Neural progenitor cell (in vitro differentiated cells): Measurements from ENCODE around the gene RGCC. TPM values are rescaled to one million over a fixed set of nuclear protein-coding genes. Genes with fewer than 3 reads are reported as not detected.

Experiments
- DNase-seq: peaks from one replicate; pipeline ENCODE4 v3.0.0-alpha.2; 2016; ENCODE audit warnings: low spot score
- H2AFZ ChIP-seq: fragments of 200-600 bp; sonication (generic); replicated peaks from 2 replicates; pipeline ENCODE4 v1.6.1; 2016; ENCODE audit warnings: antibody characterized with exemption
- H3F3A ChIP-seq: fragments of 200-600 bp; sonication (generic); 2 replicates; pipeline ENCODE4 v1.6.1; 2016; ENCODE audit warnings: antibody characterized with exemption, low read depth
- H3K27ac ChIP-seq: fragments of 200-600 bp; sonication (generic); 2 replicates; pipeline ENCODE4 v1.5.1; 2016; ENCODE audit warnings: mild to moderate bottlenecking
- H3K27me3 ChIP-seq: fragments of 200-600 bp; sonication (generic); 2 replicates; pipeline ENCODE4 v1.6.1; 2016; ENCODE audit warnings: mild to moderate bottlenecking, moderate library complexity
- H3K36me3 ChIP-seq: fragments of 200-600 bp; sonication (generic); 2 replicates; pipeline ENCODE4 v1.5.1; 2016
- H3K4me1 ChIP-seq: fragments of 200-600 bp; sonication (generic); 2 replicates; pipeline ENCODE4 v1.6.1; 2016; ENCODE audit warnings: mixed run types
- H3K4me2 ChIP-seq: fragments of 200-600 bp; sonication (generic); 2 replicates; pipeline ENCODE4 v1.6.1; 2016
- H3K4me3 ChIP-seq: fragments of 200-600 bp; sonication (generic); 2 replicates; pipeline ENCODE4 v1.5.1; 2016
- H3K79me2 ChIP-seq: fragments of 200-600 bp; sonication (generic); 2 replicates; pipeline ENCODE4 v1.6.1; 2016; ENCODE audit warnings: low read depth
- H3K9ac ChIP-seq: fragments of 200-600 bp; sonication (generic); 2 replicates; pipeline ENCODE4 v1.6.1; 2016
- H3K9me3 ChIP-seq: fragments of 200-600 bp; sonication (generic); 2 replicates; pipeline ENCODE4 v1.5.1; 2016; ENCODE audit warnings: low read depth
- H4K20me1 ChIP-seq: fragments of 200-600 bp; sonication (generic); 2 replicates; pipeline ENCODE4 v1.6.1; 2016; ENCODE audit warnings: low read depth
- H3K27ac Mint-ChIP-seq: 3 replicates; pipeline ENCODE4 v1.8.0; 2021; ENCODE audit warnings: mixed read lengths
- H3K27me3 Mint-ChIP-seq: 2 replicates; pipeline ENCODE4 v1.8.0; 2022; ENCODE audit warnings: low read depth, mild to moderate bottlenecking, inconsistent platforms, moderate library complexity, mixed read lengths; ENCODE audit not compliant: insufficient read depth
- H3K36me3 Mint-ChIP-seq: 3 replicates; pipeline ENCODE4 v1.8.0; 2021; ENCODE audit warnings: mixed read lengths
- H3K4me1 Mint-ChIP-seq: 3 replicates; pipeline ENCODE4 v1.8.0; 2021; ENCODE audit warnings: mixed read lengths
- H3K4me3 Mint-ChIP-seq: 3 replicates; pipeline ENCODE4 v1.8.0; 2021; ENCODE audit warnings: mild to moderate bottlenecking, moderate library complexity, mixed read lengths
- H3K9me3 Mint-ChIP-seq: 3 replicates; pipeline ENCODE4 v1.8.0; 2020; ENCODE audit warnings: mixed read lengths
- CTCF ChIP-seq: fragments of 200-600 bp; sonication (generic); IDR thresholded peaks from 2 replicates; pipeline ENCODE4 v1.5.1; 2017; ENCODE audit warnings: antibody characterized with exemption, mild to moderate bottlenecking
- EZH2 ChIP-seq: fragments of 200-600 bp; sonication (generic); IDR thresholded peaks from 2 replicates; pipeline ENCODE4 v1.6.1; 2017; ENCODE audit warnings: antibody characterized with exemption, mild to moderate bottlenecking, moderate library complexity
- EZH2phosphoT487 ChIP-seq: fragments of 200-600 bp; sonication (generic); IDR thresholded peaks from 2 replicates; pipeline ENCODE4 v1.6.1; 2017; ENCODE audit warnings: antibody characterized with exemption
- total RNA-seq: library from RNA; depleted of rRNA; stranded (reverse); fragments of >200 nt; gene quantifications from 2 replicates; pipeline ENCODE4 v1.2.3, GENCODE V29; 2015; ENCODE audit warnings: low replicate concordance

RGCC gene
- total RNA-seq, 1 donor from 2014 or later = not detected

- Mint-ChIP-seq H3K4me1 (no peaks in the 10 kb centered on the region), H3K4me3 (no peak overlapping the region), H3K27ac (no peak overlapping the region), H3K9me3 (peaks cover 8% of the 10 kb centered on the region), H3K36me3 (no peaks in the 10 kb centered on the region), H3K27me3 (no peaks in the 10 kb centered on the region)
- Histone ChIP-seq H3K4me3 (no peak overlapping the region), H3K36me3 (no peaks in the 10 kb centered on the region), H3F3A (no peaks in the 10 kb centered on the region), H3K79me2 (no peaks in the 10 kb centered on the region), H3K4me1 (no peaks in the 10 kb centered on the region), H3K4me2 (no peak overlapping the region), H3K9me3 (no peaks in the 10 kb centered on the region), H3K9ac (no peak overlapping the region), H3K27ac (no peak overlapping the region), H2AFZ (no peak overlapping the region), H3K27me3 (no peaks in the 10 kb centered on the region), H4K20me1 (no peaks in the 10 kb centered on the region)
- TF ChIP-seq CTCF = no peak
- TF ChIP-seq EZH2phosphoT487 = no peak
- TF ChIP-seq EZH2 = no peak
- DNase-seq = no peak
Measured at GRCh38 chr13:41509971-41510370, 52.6 kb downstream of the RGCC start.

DNA sequence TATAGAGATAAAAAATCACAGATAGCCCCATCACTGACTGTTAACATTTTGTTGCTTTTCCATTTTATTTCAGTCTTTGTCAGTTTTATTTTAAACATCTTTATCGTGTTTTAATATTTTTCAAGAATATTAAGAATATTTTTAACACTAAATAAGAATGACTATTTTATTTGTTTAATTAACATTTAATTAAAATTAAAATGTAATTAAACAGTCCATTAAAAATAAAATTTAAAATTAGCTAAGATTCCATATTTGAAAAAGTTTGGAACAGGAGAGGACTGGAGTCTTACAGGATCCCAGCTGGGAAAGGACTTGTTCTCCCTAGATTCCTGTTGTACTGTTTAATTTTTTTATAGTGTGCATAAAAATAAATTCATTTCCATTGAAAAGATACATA, 54.5 kb downstream of the RGCC start:
- Mint-ChIP-seq H3K4me3 (no peak overlapping the region), H3K27me3 (no peaks in the 10 kb centered on the region), H3K9me3 (peaks cover 5% of the 10 kb centered on the region), H3K27ac (no peak overlapping the region), H3K36me3 (no peaks in the 10 kb centered on the region), H3K4me1 (no peaks in the 10 kb centered on the region)
- H4K20me1 ChIP-seq = no peaks in the 10 kb centered on the region
- H3K27me3 ChIP-seq = no peaks in the 10 kb centered on the region
- H3K27ac ChIP-seq = no peak overlapping the region
- no peaks in the 10 kb centered on the region for H3K9me3 ChIP-seq
- TF ChIP-seq CTCF (no peak), EZH2phosphoT487 (no peak), EZH2 (no peak)
- H2AFZ ChIP-seq = no peak overlapping the region
- no peak overlapping the region for H3K4me3 ChIP-seq
- no peak for DNase-seq
- no peak overlapping the region for H3K9ac ChIP-seq
- no peaks in the 10 kb centered on the region for H3K36me3 ChIP-seq
- H3F3A ChIP-seq = no peaks in the 10 kb centered on the region
- no peaks in the 10 kb centered on the region for H3K4me1 ChIP-seq
- H3K79me2 ChIP-seq = no peaks in the 10 kb centered on the region
- no peak overlapping the region for H3K4me2 ChIP-seq

DNA sequence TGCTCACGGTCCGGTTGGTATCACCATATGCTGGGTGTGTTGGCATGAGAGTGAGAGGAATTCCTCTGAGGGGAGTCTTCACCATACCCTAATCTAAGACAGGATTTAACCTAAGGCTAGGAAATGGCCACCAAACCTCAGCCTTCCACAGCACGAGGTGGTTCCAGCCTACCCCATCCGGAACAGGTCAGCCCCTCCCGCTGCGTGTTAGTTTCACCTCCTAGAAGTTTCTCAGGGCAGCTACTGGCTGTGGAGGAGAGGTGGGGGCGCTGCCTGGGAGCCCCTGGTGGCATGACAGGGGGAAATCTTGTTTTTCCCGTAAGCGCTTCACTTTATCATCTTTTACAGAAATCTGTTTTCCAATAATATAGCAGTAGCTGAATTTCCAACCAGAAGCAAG, 55.1 kb downstream of the RGCC start:
- H2AFZ ChIP-seq = no peak overlapping the region
- H3K4me1 ChIP-seq = no peaks in the 10 kb centered on the region
- H3K27me3 Mint-ChIP-seq = no peaks in the 10 kb centered on the region
- no peak overlapping the region for H3K27ac ChIP-seq
- H3K79me2 ChIP-seq = no peaks in the 10 kb centered on the region
- H3K9me3 ChIP-seq = no peaks in the 10 kb centered on the region
- peaks cover 4% of the 10 kb centered on the region for H3K9me3 Mint-ChIP-seq
- no peaks in the 10 kb centered on the region for H3K36me3 Mint-ChIP-seq
- H3K27ac Mint-ChIP-seq = no peak overlapping the region
- no peak overlapping the region for H3K4me3 Mint-ChIP-seq
- H3K4me1 Mint-ChIP-seq = no peaks in the 10 kb centered on the region
- no peak for DNase-seq
- no peaks in the 10 kb centered on the region for H4K20me1 ChIP-seq
- TF ChIP-seq EZH2phosphoT487 (no peak), CTCF (no peak), EZH2 (no peak)
- H3K9ac ChIP-seq = no peak overlapping the region
- no peaks in the 10 kb centered on the region for H3K27me3 ChIP-seq
- no peak overlapping the region for H3K4me3 ChIP-seq
- no peak overlapping the region for H3K4me2 ChIP-seq
- H3F3A ChIP-seq = no peaks in the 10 kb centered on the region
- H3K36me3 ChIP-seq = no peaks in the 10 kb centered on the region

- peaks cover 8% of the 10 kb centered on the region for H3K9me3 Mint-ChIP-seq
- TF ChIP-seq CTCF (no peak), EZH2 (no peak), EZH2phosphoT487 (no peak)
- no peak overlapping the region for H3K4me3 ChIP-seq
- no peaks in the 10 kb centered on the region for H3K27me3 ChIP-seq
- no peak overlapping the region for H2AFZ ChIP-seq
- no peaks in the 10 kb centered on the region for H3K4me1 Mint-ChIP-seq
- H3K4me3 Mint-ChIP-seq = no peak overlapping the region
- H3K36me3 ChIP-seq = no peaks in the 10 kb centered on the region
- H3K9ac ChIP-seq = no peak overlapping the region
- no peaks in the 10 kb centered on the region for H4K20me1 ChIP-seq
- H3K27ac Mint-ChIP-seq = peak overlapping the region; percentile 80
- no peak for DNase-seq
- no peaks in the 10 kb centered on the region for H3K79me2 ChIP-seq
- H3K36me3 Mint-ChIP-seq = no peaks in the 10 kb centered on the region
- no peaks in the 10 kb centered on the region for H3K4me1 ChIP-seq
- H3F3A ChIP-seq = no peaks in the 10 kb centered on the region
- no peak overlapping the region for H3K27ac ChIP-seq
- peaks cover 4% of the 10 kb centered on the region for H3K27me3 Mint-ChIP-seq
- H3K9me3 ChIP-seq = no peaks in the 10 kb centered on the region
- H3K4me2 ChIP-seq = no peak overlapping the region
Measured at GRCh38 chr13:41513600-41513999, 56.2 kb downstream of the RGCC start.
